ENCODE measurements around the gene NDUFB10.

The NDUFB10 gene

GRCh38 chr16:1981398-1981836 lies 22.1 kb downstream of the NDUFB10 start, which contains the start of gene NOXO1:
Gene NOXO1 (minus strand): TSS chr16:1981469. CDS start chr16:1981179, 290 bp downstream.
- no peak for DNase-seq (ENCODE audit: low read depth)
- TF ChIP-seq CTCF (IDR thresholded peaks at IDR 0.05; ENCODE audit: low read depth, low read length, missing control alignments) = no peak
- no peak within 1 kb of the TSS for H3K4me3 ChIP-seq (ENCODE audit: low read depth, low read length)
- in situ Hi-C loops (cut with HindIII; ENCODE audit: low sequenced_read_pairs) = loop anchor here (5.0 kb wide), 1 partner anchor 56 kb away; no protein-coding TSS in a partner anchor

GRCh38 chr16:1982013-1982433 lies 22.7 kb downstream of the NDUFB10 start:
- no peak for DNase-seq (ENCODE audit: low read depth)
- in situ Hi-C loops (cut with HindIII; ENCODE audit: low sequenced_read_pairs) = loop anchor here (5.0 kb wide), 1 partner anchor 55 kb away; no protein-coding TSS in a partner anchor
- H3K4me3 ChIP-seq (ENCODE audit: low read depth, low read length) = no peak overlapping the region
- TF ChIP-seq CTCF (IDR thresholded peaks at IDR 0.05; ENCODE audit: low read depth, low read length, missing control alignments) = no peak

- peak overlapping the region; percentile 63 for H3K4me3 ChIP-seq (ENCODE audit: low read depth, low read length)
Measured at GRCh38 chr16:1982991-1983543, 23.7 kb downstream of the NDUFB10 start.

GRCh38 chr16:1983544-1984346 lies 24.4 kb downstream of the NDUFB10 start, which contains the start of gene GFER:
Gene GFER (plus strand): TSS chr16:1984193. CDS start chr16:1984219, 26 bp downstream.
- TF ChIP-seq CTCF (IDR thresholded peaks at IDR 0.05; ENCODE audit: low read depth, low read length, missing control alignments) = peak; percentile 41
- in situ Hi-C loops (cut with HindIII; ENCODE audit: low sequenced_read_pairs) = loop anchor here (5.0 kb wide), 1 partner anchor 54 kb away; no protein-coding TSS in a partner anchor
- peak within 1 kb of the TSS; percentile 63 for H3K4me3 ChIP-seq (ENCODE audit: low read depth, low read length)
- peak; percentile 74 for DNase-seq (ENCODE audit: low read depth)

More at GRCh38 chr16:1982991-1983543, 23.7 kb downstream of the NDUFB10 start:
- in situ Hi-C loops (cut with HindIII; ENCODE audit: low sequenced_read_pairs) = loop anchor here (5.0 kb wide), 1 partner anchor 54 kb away; no protein-coding TSS in a partner anchor
- no peak for TF ChIP-seq CTCF (IDR thresholded peaks at IDR 0.05; ENCODE audit: low read depth, low read length, missing control alignments)
- no peak for DNase-seq (ENCODE audit: low read depth)

- H3K4me3 ChIP-seq (ENCODE audit: low read depth, low read length) = peak overlapping the region; percentile 63
- DNase-seq (ENCODE audit: low read depth) = no peak
- no peak for TF ChIP-seq CTCF (IDR thresholded peaks at IDR 0.05; ENCODE audit: low read depth, low read length, missing control alignments)
- in situ Hi-C loops (cut with HindIII; ENCODE audit: low sequenced_read_pairs) = loop anchor here (5.0 kb wide), 1 partner anchor 53 kb away; no protein-coding TSS in a partner anchor
Measured at GRCh38 chr16:1984347-1985225, 25.2 kb downstream of the NDUFB10 start.
